Activated naive CD4-positive, alpha-beta T cell (primary cell): ENCODE measurements around the gene NFIB.

Experiments
- DNase-seq, 4 experiments: peaks; one replicate each; lab custom pipeline; 2025; lab: John Stamatoyannopoulos, UW

The NFIB gene

GRCh38 chr9:14153310-14153720 is 160.6 kb downstream of the NFIB start:
- DNase-seq = no peak

GRCh38 chr9:14151451-14151850 is 162.5 kb downstream of the NFIB start:
- DNase-seq = no peak

GRCh38 chr9:14148501-14149103 is 165.3 kb downstream of the NFIB start:
- DNase-seq = no peak

GRCh38 chr9:14147738-14148137 is 166.2 kb downstream of the NFIB start:
- no peak for DNase-seq

- no peak for DNase-seq
Observed at GRCh38 chr9:14146201-14146874, 167.6 kb downstream of the NFIB start.

GRCh38 chr9:14144215-14144614 is 169.7 kb downstream of the NFIB start:
- no peak for DNase-seq

GRCh38 chr9:14141699-14142098 is 172.2 kb downstream of the NFIB start:
- no peak for DNase-seq

GRCh38 chr9:14140096-14140697 is 173.7 kb downstream of the NFIB start:
- DNase-seq = no peak

- no peak for DNase-seq
Observed at GRCh38 chr9:14139287-14139686, 174.7 kb downstream of the NFIB start.

GRCh38 chr9:14136646-14137370 is 177.1 kb downstream of the NFIB start:
- DNase-seq = no peak

GRCh38 chr9:14136047-14136635 is 177.8 kb downstream of the NFIB start:
- DNase-seq = no peak

GRCh38 chr9:14135421-14135820 is 178.5 kb downstream of the NFIB start:
- no peak for DNase-seq

GRCh38 chr9:14133394-14133793 is 180.5 kb downstream of the NFIB start:
- no peak for DNase-seq

- no peak for DNase-seq
Observed at GRCh38 chr9:14132775-14133174, 181.2 kb downstream of the NFIB start.

GRCh38 chr9:14131356-14132088 is 182.4 kb downstream of the NFIB start:
- no peak for DNase-seq

- no peak for DNase-seq
Observed at GRCh38 chr9:14127656-14128055, 186.3 kb downstream of the NFIB start.

- DNase-seq = no peak
Observed at GRCh38 chr9:14119694-14120514, 194.0 kb downstream of the NFIB start.

GRCh38 chr9:14112226-14112625 is 201.7 kb downstream of the NFIB start:
- no peak for DNase-seq

- DNase-seq = no peak
Observed at GRCh38 chr9:14111696-14112095, 202.2 kb downstream of the NFIB start.

- DNase-seq = no peak
Observed at GRCh38 chr9:14107977-14108376, 206.0 kb downstream of the NFIB start.

GRCh38 chr9:14107495-14107894 is 206.4 kb downstream of the NFIB start:
- no peak for DNase-seq
